Measurements from ENCODE around the gene HSF5. TPM values are rescaled to one million over a fixed set of nuclear protein-coding genes. Genes with fewer than 3 reads are reported as not detected.

The HSF5 gene
- total and polyA plus RNA-seq, 2 of the 13 experiments (the other 11 are each of a cell fraction or from before 2014, with no cell fraction given) = not detected

GRCh38 chr17:58528443-58528842, 40.2 kb upstream of the HSF5 start (continued):
- TF ChIP-seq ZNF414 (CRISPR knock-in tag; IDR thresholded peaks at IDR 0.05) (no peak), NR2F2 (IDR thresholded peaks at IDR 0.05; ENCODE audit: borderline replicate concordance, low read depth) (no peak), PAWR (CRISPR knock-in tag; IDR thresholded peaks at IDR 0.05; ENCODE audit: borderline replicate concordance) (no peak), ZSCAN31 (CRISPR knock-in tag; IDR thresholded peaks at IDR 0.05; ENCODE audit: low read depth) (no peak)
- TF ChIP-seq, protein P1, sequence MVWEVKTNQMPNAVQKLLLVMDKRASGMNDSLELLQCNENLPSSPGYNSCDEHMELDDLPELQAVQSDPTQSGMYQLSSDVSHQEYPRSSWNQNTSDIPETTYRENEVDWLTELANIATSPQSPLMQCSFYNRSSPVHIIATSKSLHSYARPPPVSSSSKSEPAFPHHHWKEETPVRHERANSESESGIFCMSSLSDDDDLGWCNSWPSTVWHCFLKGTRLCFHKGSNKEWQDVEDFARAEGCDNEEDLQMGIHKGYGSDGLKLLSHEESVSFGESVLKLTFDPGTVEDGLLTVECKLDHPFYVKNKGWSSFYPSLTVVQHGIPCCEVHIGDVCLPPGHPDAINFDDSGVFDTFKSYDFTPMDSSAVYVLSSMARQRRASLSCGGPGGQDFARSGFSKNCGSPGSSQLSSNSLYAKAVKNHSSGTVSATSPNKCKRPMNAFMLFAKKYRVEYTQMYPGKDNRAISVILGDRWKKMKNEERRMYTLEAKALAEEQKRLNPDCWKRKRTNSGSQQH (CRISPR knock-in tag; IDR thresholded peaks at IDR 0.05; ENCODE audit: low read depth) = no peak

GRCh38 chr17:58527949-58528348, 39.7 kb upstream of the HSF5 start:
- no peak for DNase-seq (ENCODE audit: low spot score)
- CTCF ChIA-PET (ENCODE audit: low intra/inter-chr PET ratio, low total read pairs) = no interaction called here
- Histone ChIP-seq H3K4me2 (ENCODE audit: low read depth, low read length) (no peak overlapping the region), H3K9me3 (ENCODE audit: low read length) (no peaks in the 10 kb centered on the region), H4K20me1 (ENCODE audit: insufficient read depth, low read length) (no peaks in the 10 kb centered on the region), H3K27me3 (ENCODE audit: control insufficient read depth in 1 of 2, insufficient read depth in 2 of 2, low read length in 2 of 2) (peaks cover 9 to 40% of the 10 kb centered on the region in 2 experiments; a peak in 3 of 5 replicates), H3K4me3 (replicated peaks in 1 of 3; ENCODE audit: insufficient read depth in 1 of 3, low read depth in 2 of 3, low read length in 3 of 3) (no peak overlapping the region), H3K9ac (ENCODE audit: insufficient read depth, low read depth, low read length) (no peak overlapping the region), H3K79me2 (ENCODE audit: insufficient read depth, low read length) (no peaks in the 10 kb centered on the region), H2AFZ (ENCODE audit: low read length) (no peak overlapping the region), H3K27ac (ENCODE audit: extremely low read length, insufficient read depth, low read length) (no peak overlapping the region), H3K4me1 (ENCODE audit: insufficient read depth, low read length) (peaks cover 35% of the 10 kb centered on the region), H3K36me3 (replicated peaks in 1 of 2; ENCODE audit: control insufficient read depth in 1 of 2, insufficient read depth in 2 of 2, low read length in 2 of 2) (no peaks in the 10 kb centered on the region)
- POLR2A ChIA-PET = interaction anchor here (2.1 to 3.0 kb wide), 2 partner anchors 10 to 104 kb away, joined by 7 to 9 read pairs; no protein-coding TSS in a partner anchor
- intact Hi-C loops (cut with micrococcal nuclease; ENCODE audit: unreplicated experiment) (no loop called here), in situ Hi-C loops (cut with HindIII; ENCODE audit: extremely low pct_ligation_motif_present, low pct_unique_long_range_greater_than_20kb) (no loop called here)
- no peak for ATAC-seq
- TF ChIP-seq, protein P2, sequence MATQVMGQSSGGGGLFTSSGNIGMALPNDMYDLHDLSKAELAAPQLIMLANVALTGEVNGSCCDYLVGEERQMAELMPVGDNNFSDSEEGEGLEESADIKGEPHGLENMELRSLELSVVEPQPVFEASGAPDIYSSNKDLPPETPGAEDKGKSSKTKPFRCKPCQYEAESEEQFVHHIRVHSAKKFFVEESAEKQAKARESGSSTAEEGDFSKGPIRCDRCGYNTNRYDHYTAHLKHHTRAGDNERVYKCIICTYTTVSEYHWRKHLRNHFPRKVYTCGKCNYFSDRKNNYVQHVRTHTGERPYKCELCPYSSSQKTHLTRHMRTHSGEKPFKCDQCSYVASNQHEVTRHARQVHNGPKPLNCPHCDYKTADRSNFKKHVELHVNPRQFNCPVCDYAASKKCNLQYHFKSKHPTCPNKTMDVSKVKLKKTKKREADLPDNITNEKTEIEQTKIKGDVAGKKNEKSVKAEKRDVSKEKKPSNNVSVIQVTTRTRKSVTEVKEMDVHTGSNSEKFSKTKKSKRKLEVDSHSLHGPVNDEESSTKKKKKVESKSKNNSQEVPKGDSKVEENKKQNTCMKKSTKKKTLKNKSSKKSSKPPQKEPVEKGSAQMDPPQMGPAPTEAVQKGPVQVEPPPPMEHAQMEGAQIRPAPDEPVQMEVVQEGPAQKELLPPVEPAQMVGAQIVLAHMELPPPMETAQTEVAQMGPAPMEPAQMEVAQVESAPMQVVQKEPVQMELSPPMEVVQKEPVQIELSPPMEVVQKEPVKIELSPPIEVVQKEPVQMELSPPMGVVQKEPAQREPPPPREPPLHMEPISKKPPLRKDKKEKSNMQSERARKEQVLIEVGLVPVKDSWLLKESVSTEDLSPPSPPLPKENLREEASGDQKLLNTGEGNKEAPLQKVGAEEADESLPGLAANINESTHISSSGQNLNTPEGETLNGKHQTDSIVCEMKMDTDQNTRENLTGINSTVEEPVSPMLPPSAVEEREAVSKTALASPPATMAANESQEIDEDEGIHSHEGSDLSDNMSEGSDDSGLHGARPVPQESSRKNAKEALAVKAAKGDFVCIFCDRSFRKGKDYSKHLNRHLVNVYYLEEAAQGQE (IDR thresholded peaks at IDR 0.05; ENCODE audit: borderline replicate concordance in 1 of 2, low read depth in 1 of 2, low read length in 2 of 2) = no peak
- TF ChIP-seq ZNF746 (CRISPR knock-in tag; IDR thresholded peaks at IDR 0.05) (no peak), SMAD1 (CRISPR knock-in tag; IDR thresholded peaks at IDR 0.05; ENCODE audit: borderline replicate concordance, low read depth) (no peak), BCLAF1 (IDR thresholded peaks at IDR 0.05) (no peak), ZBTB39 (CRISPR knock-in tag; IDR thresholded peaks at IDR 0.05) (no peak), ZNF468 (CRISPR knock-in tag; IDR thresholded peaks at IDR 0.05) (no peak)
- WGBS (ENCODE audit: low lambda C conversion rate) = 5% methylated on average over 3 of the region's 3 CpGs
- no TSS peak for BruUV-seq (replicated peaks)
- FAIRE-seq = no peak

All from HepG2 (cell line).